Measurements from ENCODE around the gene URI1. TPM values are rescaled to one million over a fixed set of nuclear protein-coding genes. Genes with fewer than 3 reads are reported as not detected.

URI1 gene
- total RNA-seq, 2 experiments from 2014 or later, result 45.1 to 79.2 TPM

DNA sequence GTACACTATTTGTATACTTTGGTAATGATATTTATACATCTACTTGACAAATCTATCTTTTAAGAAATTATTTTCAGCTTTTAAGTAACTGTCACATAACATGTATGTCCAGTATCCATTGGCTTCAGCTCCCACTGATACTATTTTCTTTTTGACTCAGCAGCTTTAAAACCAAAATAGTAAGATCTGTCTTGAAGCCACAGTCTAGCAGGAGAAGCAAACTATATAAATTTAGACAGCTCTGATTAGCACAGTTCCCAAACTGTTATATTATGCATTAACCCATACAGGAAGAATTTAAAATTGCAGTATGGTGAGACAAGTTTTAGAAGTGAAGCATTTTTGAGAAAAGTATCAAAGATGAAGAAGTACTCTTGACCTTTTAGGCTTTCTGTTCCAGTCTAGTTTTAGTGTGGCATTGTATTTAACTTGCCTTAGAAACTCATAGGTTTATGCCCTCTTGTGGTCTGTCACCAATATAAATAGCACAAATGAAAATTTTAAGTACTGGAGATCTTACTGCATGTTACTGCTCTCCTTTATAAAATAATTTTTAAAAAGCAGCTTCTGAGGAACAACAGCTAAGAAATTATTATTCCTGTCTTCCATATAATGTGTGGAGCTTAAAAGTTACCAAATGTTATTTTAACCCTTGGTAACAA is 24.7 kb downstream of the URI1 start:
- Histone ChIP-seq H3K4me2 (ENCODE audit: low read length) (peak overlapping the region; percentile 25), H2AFZ (ENCODE audit: low read length) (no peak overlapping the region), H3K27ac (ENCODE audit: low read depth, low read length, poor library complexity, severe bottlenecking) (no peak overlapping the region), H3K79me2 (ENCODE audit: insufficient read depth, low read depth, low read length) (peaks cover 100% of the 10 kb centered on the region), H3K4me1 (ENCODE audit: insufficient read depth, low read length, poor library complexity, severe bottlenecking) (peaks cover 14% of the 10 kb centered on the region), H3K4me3 (ENCODE audit: low read depth, low read length, poor library complexity, severe bottlenecking) (no peak overlapping the region), H3K9me3 (ENCODE audit: low read length) (no peaks in the 10 kb centered on the region), H3K36me3 (ENCODE audit: insufficient read depth, low read length) (peaks cover 9% of the 10 kb centered on the region), H3K9me2 (ENCODE audit: insufficient read depth, low read length) (no peaks in the 10 kb centered on the region), H4K20me1 (ENCODE audit: insufficient read depth, low read length) (peaks cover 48% of the 10 kb centered on the region)
- DNase-seq (ENCODE audit: low spot score), result peak; percentile 34
- no TSS peak for BruUV-seq (replicated peaks)
- intact Hi-C loops (cut with micrococcal nuclease; ENCODE audit: unreplicated experiment), result loop anchor here (1.0 kb wide), 1 partner anchor 43 kb away; no protein-coding TSS in a partner anchor
- CTCF ChIA-PET (ENCODE audit: unreplicated experiment), result interaction anchor here (1.0 to 1.9 kb wide), 2 partner anchors 43 to 95 kb away, joined by 3 to 6 read pairs; no protein-coding TSS in a partner anchor
- POLR2A ChIA-PET, result interaction anchor here (0.6 to 1.9 kb wide), 9 partner anchors 11 to 41 kb away, joined by 3 to 11 read pairs (median 3); partner anchors contain the start of gene URI1
- peak; percentile 81 for TF ChIP-seq CTCF (conservative IDR thresholded peaks at IDR 0.05; ENCODE audit: low read length)
- TF ChIP-seq EZH2phosphoT487 (IDR thresholded peaks at IDR 0.05; ENCODE audit: borderline replicate concordance, low read depth, low read length), result no peak

DNA sequence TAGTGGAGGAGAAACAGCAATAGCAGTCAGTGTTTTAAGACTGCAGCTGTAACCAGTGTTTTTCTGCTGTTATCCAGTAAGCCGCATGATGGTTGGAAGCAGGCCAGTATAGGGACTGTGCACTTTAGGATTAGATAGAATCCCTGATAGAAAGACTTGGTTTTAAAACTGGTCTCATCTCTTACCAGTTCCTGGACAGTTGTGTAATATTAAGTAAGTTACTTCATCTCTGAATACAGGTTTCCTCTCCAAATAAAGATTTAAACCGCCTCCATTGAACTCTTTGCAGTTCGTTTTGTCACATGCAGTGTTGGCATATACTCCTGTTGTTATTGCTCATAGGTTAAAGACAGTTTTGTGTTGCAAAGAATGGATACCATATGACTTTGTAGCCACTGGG is 25.6 kb downstream of the URI1 start:
- no peaks in the 10 kb centered on the region for H3K9me3 ChIP-seq (ENCODE audit: low read length)
- intact Hi-C loops (cut with micrococcal nuclease; ENCODE audit: unreplicated experiment), result no loop called here
- no peak for DNase-seq (ENCODE audit: low spot score)
- peaks cover 9% of the 10 kb centered on the region for H3K36me3 ChIP-seq (ENCODE audit: insufficient read depth, low read length)
- TF ChIP-seq CTCF (conservative IDR thresholded peaks at IDR 0.05; ENCODE audit: low read length) (no peak), EZH2phosphoT487 (IDR thresholded peaks at IDR 0.05; ENCODE audit: borderline replicate concordance, low read depth, low read length) (no peak)
- H3K4me3 ChIP-seq (ENCODE audit: low read depth, low read length, poor library complexity, severe bottlenecking), result no peak overlapping the region
- H3K9me2 ChIP-seq (ENCODE audit: insufficient read depth, low read length), result no peaks in the 10 kb centered on the region
- H3K4me1 ChIP-seq (ENCODE audit: insufficient read depth, low read length, poor library complexity, severe bottlenecking), result peaks cover 21% of the 10 kb centered on the region
- no peak overlapping the region for H3K27ac ChIP-seq (ENCODE audit: low read depth, low read length, poor library complexity, severe bottlenecking)
- BruUV-seq (replicated peaks), result no TSS peak
- no peak overlapping the region for H2AFZ ChIP-seq (ENCODE audit: low read length)
- CTCF ChIA-PET (ENCODE audit: unreplicated experiment), result interaction anchor here (1.9 kb wide), 1 partner anchor 44 kb away, joined by 6 read pairs; no protein-coding TSS in a partner anchor
- H3K79me2 ChIP-seq (ENCODE audit: insufficient read depth, low read depth, low read length), result peaks cover 100% of the 10 kb centered on the region
- POLR2A ChIA-PET, result interaction anchor here (0.6 to 1.9 kb wide), 6 partner anchors 10 to 796 kb away, joined by 3 to 11 read pairs (median 4); partner anchors contain the start of gene URI1
- H4K20me1 ChIP-seq (ENCODE audit: insufficient read depth, low read length), result peaks cover 55% of the 10 kb centered on the region
- no peak overlapping the region for H3K4me2 ChIP-seq (ENCODE audit: low read length)

GRCh38 chr19:29969891-29970290 is 27.9 kb downstream of the URI1 start:
- no peaks in the 10 kb centered on the region for H3K36me3 ChIP-seq (ENCODE audit: insufficient read depth, low read length)
- H3K79me2 ChIP-seq (ENCODE audit: insufficient read depth, low read depth, low read length), result peaks cover 100% of the 10 kb centered on the region
- ChIA-PET POLR2A (no interaction called here), CTCF (ENCODE audit: unreplicated experiment) (no interaction called here)
- BruUV-seq (replicated peaks), result no TSS peak
- H3K9me2 ChIP-seq (ENCODE audit: insufficient read depth, low read length), result no peaks in the 10 kb centered on the region
- no peak overlapping the region for H3K27ac ChIP-seq (ENCODE audit: low read depth, low read length, poor library complexity, severe bottlenecking)
- peaks cover 21% of the 10 kb centered on the region for H3K4me1 ChIP-seq (ENCODE audit: insufficient read depth, low read length, poor library complexity, severe bottlenecking)
- no peak for TF ChIP-seq EZH2phosphoT487 (IDR thresholded peaks at IDR 0.05; ENCODE audit: borderline replicate concordance, low read depth, low read length)
- TF ChIP-seq CTCF (conservative IDR thresholded peaks at IDR 0.05; ENCODE audit: low read length), result no peak
- no peak for DNase-seq (ENCODE audit: low spot score)
- no peak overlapping the region for H2AFZ ChIP-seq (ENCODE audit: low read length)
- intact Hi-C loops (cut with micrococcal nuclease; ENCODE audit: unreplicated experiment), result no loop called here
- no peak overlapping the region for H3K4me2 ChIP-seq (ENCODE audit: low read length)
- H3K4me3 ChIP-seq (ENCODE audit: low read depth, low read length, poor library complexity, severe bottlenecking), result no peak overlapping the region
- no peaks in the 10 kb centered on the region for H3K9me3 ChIP-seq (ENCODE audit: low read length)
- H4K20me1 ChIP-seq (ENCODE audit: insufficient read depth, low read length), result peaks cover 59% of the 10 kb centered on the region
